Adipocyte (in vitro differentiated cells): ENCODE data around the gene ITGBL1.

Experiments used
- DNase-seq: peaks from one replicate; pipeline ENCODE4 v3.0.0-alpha.2; 2015; ENCODE audit warnings: low read depth
- H3K27me3 ChIP-seq: replicated peaks from 2 replicates; pipeline ENCODE4 v1.7.0; 2013; ENCODE audit warnings: mild to moderate bottlenecking, low read length, moderate library complexity; ENCODE audit not compliant: control insufficient read depth, insufficient read depth
- H3K36me3 ChIP-seq: 2 replicates; pipeline ENCODE4 v1.7.0; 2013; ENCODE audit warnings: low read length, mild to moderate bottlenecking, moderate library complexity; ENCODE audit not compliant: control insufficient read depth, insufficient read depth, severe bottlenecking
- H3K4me1 ChIP-seq: 2 replicates; pipeline ENCODE4 v1.7.0; 2013; ENCODE audit warnings: mild to moderate bottlenecking, low read length, moderate library complexity; ENCODE audit not compliant: control insufficient read depth, insufficient read depth
- H3K4me3 ChIP-seq: 2 replicates; pipeline ENCODE4 v1.7.0; 2013; ENCODE audit warnings: mild to moderate bottlenecking, low read length, moderate library complexity
- H3K9ac ChIP-seq: 2 replicates; pipeline ENCODE4 v1.7.0; 2013; ENCODE audit warnings: mild to moderate bottlenecking, low read length, moderate library complexity
- H3K9me3 ChIP-seq: 2 replicates; pipeline ENCODE4 v1.7.0; 2013; ENCODE audit warnings: mild to moderate bottlenecking, low read length, moderate library complexity; ENCODE audit not compliant: control insufficient read depth

The ITGBL1 gene

GRCh38 chr13:101703081-101703480 is 250.6 kb downstream of the ITGBL1 start:
- H3K4me3 ChIP-seq: no peak overlapping the region
- no peak for DNase-seq
- H3K9me3 ChIP-seq: no peaks in the 10 kb centered on the region
- H3K9ac ChIP-seq: no peak overlapping the region
- no peaks in the 10 kb centered on the region for H3K27me3 ChIP-seq
- peaks cover 44% of the 10 kb centered on the region for H3K4me1 ChIP-seq
- peaks cover 13% of the 10 kb centered on the region for H3K36me3 ChIP-seq

- H3K27me3 ChIP-seq: no peaks in the 10 kb centered on the region
- H3K9me3 ChIP-seq: no peaks in the 10 kb centered on the region
- H3K4me3 ChIP-seq: no peak overlapping the region
- peaks cover 20% of the 10 kb centered on the region for H3K36me3 ChIP-seq
- no peak overlapping the region for H3K9ac ChIP-seq
- no peak for DNase-seq
- peaks cover 37% of the 10 kb centered on the region for H3K4me1 ChIP-seq
These were observed 251.4 kb downstream of the ITGBL1 start for GRCh38 chr13:101703838-101704237.

DNA sequence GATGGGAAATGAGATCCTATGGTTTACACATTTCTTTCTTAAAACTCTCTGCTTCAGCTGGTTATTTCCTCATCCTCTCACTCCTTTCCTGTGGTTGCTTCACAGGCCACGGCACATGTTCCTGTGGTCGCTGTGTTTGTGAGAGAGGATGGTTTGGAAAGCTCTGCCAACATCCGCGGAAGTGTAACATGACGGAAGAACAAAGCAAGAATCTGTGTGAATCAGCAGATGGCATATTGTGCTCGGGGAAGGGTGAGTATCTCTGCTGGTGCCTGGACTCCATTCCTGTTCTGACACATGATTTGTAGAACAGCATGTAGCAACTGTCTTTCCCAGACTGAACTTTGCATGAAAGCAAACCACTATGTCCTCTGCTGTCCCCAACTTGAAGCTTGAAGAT is 254.2 kb downstream of the ITGBL1 start:
- H3K27me3 ChIP-seq: no peaks in the 10 kb centered on the region
- no peak overlapping the region for H3K4me3 ChIP-seq
- peaks cover 20% of the 10 kb centered on the region for H3K4me1 ChIP-seq
- H3K9ac ChIP-seq: no peak overlapping the region
- H3K36me3 ChIP-seq: peaks cover 38% of the 10 kb centered on the region
- peak; percentile 92 for DNase-seq
- no peaks in the 10 kb centered on the region for H3K9me3 ChIP-seq

GRCh38 chr13:101707659-101708058 is 255.2 kb downstream of the ITGBL1 start:
- Histone ChIP-seq H3K4me1 (peaks cover 24% of the 10 kb centered on the region), H3K27me3 (no peaks in the 10 kb centered on the region), H3K36me3 (peaks cover 36% of the 10 kb centered on the region), H3K9ac (no peak overlapping the region), H3K9me3 (no peaks in the 10 kb centered on the region), H3K4me3 (no peak overlapping the region)
- DNase-seq: no peak

DNA sequence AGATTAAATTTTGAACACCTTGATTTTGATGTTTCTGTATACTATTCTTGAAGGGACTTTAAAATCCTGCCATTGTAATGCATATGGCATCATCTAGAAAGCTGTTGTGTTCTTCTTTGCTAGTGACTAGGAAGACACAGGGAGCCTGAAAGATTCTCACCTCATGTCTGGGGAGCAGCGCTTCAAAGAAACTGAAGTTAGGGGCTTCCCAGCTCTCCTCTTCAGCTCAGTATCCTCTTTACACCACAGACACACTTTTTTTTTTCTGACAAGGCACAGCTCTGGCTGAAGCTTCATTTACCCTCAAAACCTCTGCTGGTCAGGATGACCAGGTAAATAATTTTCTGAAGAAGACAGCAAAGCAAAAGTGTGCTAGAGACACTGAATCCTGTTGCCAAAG is 255.6 kb downstream of the ITGBL1 start:
- Histone ChIP-seq H3K4me1 (peaks cover 24% of the 10 kb centered on the region), H3K9ac (no peak overlapping the region), H3K4me3 (no peak overlapping the region), H3K27me3 (no peaks in the 10 kb centered on the region), H3K36me3 (peaks cover 39% of the 10 kb centered on the region), H3K9me3 (no peaks in the 10 kb centered on the region)
- DNase-seq: no peak

DNA sequence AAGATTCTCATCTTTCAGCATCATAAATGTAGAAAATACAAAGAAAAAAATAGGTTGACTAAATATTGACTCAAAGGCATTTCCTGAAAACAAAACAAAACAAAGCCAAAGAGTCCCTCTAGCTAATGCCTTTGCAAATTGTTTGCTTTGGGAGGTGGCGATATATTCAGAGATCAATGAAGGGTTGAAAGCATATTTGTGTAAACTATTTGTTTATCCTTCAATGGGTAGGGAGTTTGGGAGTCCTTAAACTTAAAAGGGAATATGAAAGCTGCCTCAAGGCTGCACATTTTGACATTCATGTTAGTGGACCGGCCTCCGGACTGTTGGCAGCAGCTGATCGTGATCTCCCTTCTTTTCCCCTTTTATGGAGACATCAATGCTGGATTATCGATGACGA is 257.5 kb downstream of the ITGBL1 start:
- Histone ChIP-seq H3K27me3 (no peaks in the 10 kb centered on the region), H3K4me1 (peaks cover 24% of the 10 kb centered on the region), H3K4me3 (no peak overlapping the region), H3K36me3 (peaks cover 55% of the 10 kb centered on the region), H3K9me3 (no peaks in the 10 kb centered on the region), H3K9ac (no peak overlapping the region)
- no peak for DNase-seq

DNA sequence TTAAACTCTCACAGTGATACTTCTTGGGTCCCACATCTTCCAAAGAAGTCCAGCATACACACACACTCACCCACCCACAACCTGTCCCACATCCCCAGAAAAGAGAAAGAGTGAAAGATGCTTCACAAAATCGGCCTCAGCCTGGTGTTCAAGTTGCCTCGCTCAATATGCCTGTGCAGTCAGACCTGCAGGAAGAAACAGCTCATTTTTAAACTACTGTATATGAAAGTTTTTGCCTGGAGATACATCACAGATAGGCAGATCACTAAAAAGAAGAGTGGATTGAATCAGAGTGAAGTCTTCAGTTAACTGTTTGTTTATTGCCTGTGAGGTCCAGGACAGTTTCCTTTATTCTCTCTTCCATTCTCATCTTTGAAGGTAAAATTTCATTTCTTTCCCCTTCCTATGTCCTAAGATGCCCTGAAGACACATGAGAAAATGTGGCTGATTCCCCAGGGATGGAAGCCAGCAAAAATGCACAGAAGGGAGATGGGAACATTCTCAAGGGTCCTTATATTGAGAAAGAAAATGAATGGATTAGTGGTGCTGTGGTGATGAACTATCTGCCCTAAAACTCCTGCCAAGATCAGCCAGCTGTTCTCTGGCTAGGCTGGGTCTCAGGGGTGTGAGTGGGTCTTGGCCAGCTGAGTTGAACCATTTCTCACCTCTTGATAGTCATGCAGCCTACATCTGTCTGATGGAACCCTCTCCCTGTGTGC is 259.0 kb downstream of the ITGBL1 start:
- Histone ChIP-seq H3K9ac (no peak overlapping the region), H3K9me3 (no peaks in the 10 kb centered on the region), H3K36me3 (peaks cover 66% of the 10 kb centered on the region), H3K4me3 (no peak overlapping the region), H3K4me1 (peaks cover 17% of the 10 kb centered on the region), H3K27me3 (no peaks in the 10 kb centered on the region)
- no peak for DNase-seq

- no peak overlapping the region for H3K9ac ChIP-seq
- H3K27me3 ChIP-seq: no peaks in the 10 kb centered on the region
- H3K4me1 ChIP-seq: peaks cover 13% of the 10 kb centered on the region
- peaks cover 72% of the 10 kb centered on the region for H3K36me3 ChIP-seq
- no peak for DNase-seq
- H3K4me3 ChIP-seq: no peak overlapping the region
- H3K9me3 ChIP-seq: no peaks in the 10 kb centered on the region
These were observed 259.5 kb downstream of the ITGBL1 start for GRCh38 chr13:101712026-101712348.

GRCh38 chr13:101714195-101714594 is 261.7 kb downstream of the ITGBL1 start:
- H3K4me3 ChIP-seq: no peak overlapping the region
- peaks cover 10% of the 10 kb centered on the region for H3K4me1 ChIP-seq
- H3K9me3 ChIP-seq: no peaks in the 10 kb centered on the region
- H3K9ac ChIP-seq: no peak overlapping the region
- DNase-seq: no peak
- H3K27me3 ChIP-seq: no peaks in the 10 kb centered on the region
- peaks cover 81% of the 10 kb centered on the region for H3K36me3 ChIP-seq

DNA sequence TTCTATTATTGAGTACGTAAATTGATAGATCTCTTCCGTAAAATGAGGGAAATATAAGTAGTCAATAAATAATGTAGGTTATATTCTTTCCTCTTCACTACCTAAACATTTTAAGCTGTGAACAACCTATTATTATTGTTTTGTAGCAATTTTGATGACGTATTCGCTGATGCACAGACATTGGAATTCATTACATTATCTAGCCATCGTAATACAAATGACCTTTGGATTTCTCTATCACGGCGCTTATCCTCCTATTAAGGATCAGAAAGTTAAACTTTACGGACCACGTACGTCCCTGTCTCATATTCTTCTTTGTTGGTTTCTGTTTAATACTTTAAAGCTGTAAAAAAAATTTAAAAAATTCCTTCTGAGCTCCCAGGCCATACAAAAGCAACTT is 264.9 kb downstream of the ITGBL1 start:
- Histone ChIP-seq H3K4me3 (no peak overlapping the region), H3K9me3 (no peaks in the 10 kb centered on the region), H3K9ac (no peak overlapping the region), H3K27me3 (no peaks in the 10 kb centered on the region), H3K4me1 (no peaks in the 10 kb centered on the region), H3K36me3 (peaks cover 91% of the 10 kb centered on the region)
- DNase-seq: no peak

GRCh38 chr13:101718496-101718895 is 266.0 kb downstream of the ITGBL1 start:
- Histone ChIP-seq H3K4me3 (no peak overlapping the region), H3K27me3 (no peaks in the 10 kb centered on the region), H3K9ac (no peak overlapping the region), H3K36me3 (peaks cover 96% of the 10 kb centered on the region), H3K4me1 (no peaks in the 10 kb centered on the region), H3K9me3 (no peaks in the 10 kb centered on the region)
- DNase-seq: no peak

- no peak overlapping the region for H3K9ac ChIP-seq
- peaks cover 10% of the 10 kb centered on the region for H3K4me1 ChIP-seq
- peaks cover 25% of the 10 kb centered on the region for H3K36me3 ChIP-seq
- peak; percentile 18 for DNase-seq
- no peaks in the 10 kb centered on the region for H3K27me3 ChIP-seq
- H3K4me3 ChIP-seq: no peak overlapping the region
- no peaks in the 10 kb centered on the region for H3K9me3 ChIP-seq
These were observed 274.2 kb downstream of the ITGBL1 start for GRCh38 chr13:101726681-101727080.
